Liver (tissue), 3 donors: ENCODE measurements around the gene CSMD2.

ENCODE experiments used
- EGR1 ChIP-seq, 2 donors: IDR thresholded peaks; 2 replicates each; pipeline ENCODE4 v1.6.1; 2016 to 2018; ENCODE audit warnings: antibody characterized with exemption in 2 of 2, low read depth in 2 of 2
- FOXA1 ChIP-seq: IDR thresholded peaks from 2 replicates; pipeline ENCODE4 v1.6.1; 2016; ENCODE audit warnings: antibody characterized with exemption
- GABPA ChIP-seq, 2 donors: IDR thresholded peaks in 1 of 2; conservative IDR thresholded peaks in 1 of 2; 2 replicates each; pipeline ENCODE4 v1.6.1; 2016; ENCODE audit warnings: antibody characterized with exemption in 2 of 2, mild to moderate bottlenecking in 1 of 2, moderate library complexity in 1 of 2
- NR2F2 ChIP-seq: IDR thresholded peaks from 2 replicates; pipeline ENCODE4 v1.6.1; 2016; ENCODE audit warnings: antibody characterized with exemption
- RAD21 ChIP-seq, 2 donors: IDR thresholded peaks; 2 replicates each; pipeline ENCODE4 v1.6.1; 2016; ENCODE audit warnings: antibody characterized with exemption in 2 of 2, mild to moderate bottlenecking in 2 of 2
- REST ChIP-seq: IDR thresholded peaks from 2 replicates; pipeline ENCODE4 v1.6.1; 2016; ENCODE audit warnings: antibody characterized with exemption, mild to moderate bottlenecking
- SP1 ChIP-seq: IDR thresholded peaks from 2 replicates; pipeline ENCODE4 v1.6.1; 2018; ENCODE audit warnings: antibody characterized with exemption, mild to moderate bottlenecking
- YY1 ChIP-seq: IDR thresholded peaks from 2 replicates; pipeline ENCODE4 v1.6.1; 2016; ENCODE audit warnings: antibody characterized with exemption, mild to moderate bottlenecking
- TF ChIP-seq, protein P1 (sequence below): fragments of 150-350 bp; IDR thresholded peaks from 2 replicates; pipeline ENCODE4 v1.5.1; 2017; ENCODE audit warnings: improper control_type of control experiment, low read depth, low read length; ENCODE audit not compliant: missing input control
- TF ChIP-seq, protein P2 (sequence below): IDR thresholded peaks from 2 replicates; pipeline ENCODE4 v1.6.1; 2016; ENCODE audit warnings: antibody characterized with exemption
- donor health status: healthy.
- donor health status: healthy.

DNA sequence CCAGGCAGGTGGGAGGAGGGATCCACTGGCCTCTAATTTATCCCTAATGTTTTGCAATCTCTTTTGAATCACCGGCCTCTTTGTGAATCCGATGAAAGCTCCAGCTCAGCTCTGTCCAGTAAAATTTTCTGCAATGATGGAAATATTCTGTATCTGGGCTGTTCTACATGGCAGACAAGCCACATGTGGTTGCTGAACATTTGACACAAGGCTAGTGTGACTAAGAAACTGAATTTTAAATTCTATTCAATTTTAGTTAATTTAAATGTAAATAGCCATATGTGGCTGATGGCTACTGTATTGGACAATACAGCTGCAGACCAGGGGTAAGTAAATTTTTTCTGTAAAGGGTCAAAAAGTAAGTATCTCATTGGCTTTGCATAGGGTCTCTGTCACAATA lies 135.1 kb downstream of the CSMD2 start:
- TF ChIP-seq, protein P1, sequence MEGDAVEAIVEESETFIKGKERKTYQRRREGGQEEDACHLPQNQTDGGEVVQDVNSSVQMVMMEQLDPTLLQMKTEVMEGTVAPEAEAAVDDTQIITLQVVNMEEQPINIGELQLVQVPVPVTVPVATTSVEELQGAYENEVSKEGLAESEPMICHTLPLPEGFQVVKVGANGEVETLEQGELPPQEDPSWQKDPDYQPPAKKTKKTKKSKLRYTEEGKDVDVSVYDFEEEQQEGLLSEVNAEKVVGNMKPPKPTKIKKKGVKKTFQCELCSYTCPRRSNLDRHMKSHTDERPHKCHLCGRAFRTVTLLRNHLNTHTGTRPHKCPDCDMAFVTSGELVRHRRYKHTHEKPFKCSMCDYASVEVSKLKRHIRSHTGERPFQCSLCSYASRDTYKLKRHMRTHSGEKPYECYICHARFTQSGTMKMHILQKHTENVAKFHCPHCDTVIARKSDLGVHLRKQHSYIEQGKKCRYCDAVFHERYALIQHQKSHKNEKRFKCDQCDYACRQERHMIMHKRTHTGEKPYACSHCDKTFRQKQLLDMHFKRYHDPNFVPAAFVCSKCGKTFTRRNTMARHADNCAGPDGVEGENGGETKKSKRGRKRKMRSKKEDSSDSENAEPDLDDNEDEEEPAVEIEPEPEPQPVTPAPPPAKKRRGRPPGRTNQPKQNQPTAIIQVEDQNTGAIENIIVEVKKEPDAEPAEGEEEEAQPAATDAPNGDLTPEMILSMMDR = no peak
- no peak for TF ChIP-seq SP1
- no peak for TF ChIP-seq GABPA (IDR thresholded peaks at IDR 0.05 in 1 of 2, conservative IDR thresholded peaks at IDR 0.05 in 1 of 2)
- no peak for TF ChIP-seq YY1
- TF ChIP-seq, protein P2, sequence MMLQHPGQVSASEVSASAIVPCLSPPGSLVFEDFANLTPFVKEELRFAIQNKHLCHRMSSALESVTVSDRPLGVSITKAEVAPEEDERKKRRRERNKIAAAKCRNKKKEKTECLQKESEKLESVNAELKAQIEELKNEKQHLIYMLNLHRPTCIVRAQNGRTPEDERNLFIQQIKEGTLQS = no peak
- no peak for TF ChIP-seq FOXA1
- no peak for TF ChIP-seq REST
- TF ChIP-seq NR2F2 = no peak
- TF ChIP-seq RAD21 (IDR thresholded peaks at IDR 0.05) = no peak
- TF ChIP-seq EGR1 (IDR thresholded peaks at IDR 0.05; ENCODE audit: low read depth in 2 of 2) = no peak
